MCF 10A (cell line): ENCODE results near the gene UEVLD. TPM values are rescaled to one million over a fixed set of nuclear protein-coding genes. Genes with fewer than 3 reads are reported as not detected.

Experiments
- BruUV-seq: library from RNA; stranded (reverse); fragments of 400-500 nt; replicated peaks from 2 replicates; lab custom pipeline; 2021; lab: Mats Ljungman, UMichigan
- CTCF ChIA-PET: fragments of 300-600 bp; sonication (Branson Sonifier 250); formaldehyde crosslinking; extraction: SDS; loops from one replicate; lab custom pipeline; 2021; ENCODE audit warnings: antibody characterized with exemption, inconsistent platforms; lab: Yijun Ruan, JAX
- POLR2A ChIA-PET: fragments of 300-600, 350-650 bp; sonication (Branson Sonifier 250); formaldehyde crosslinking; extraction: SDS; loops from one replicate; lab custom pipeline; 2020; ENCODE audit warnings: antibody characterized with exemption, inconsistent platforms; lab: Yijun Ruan, JAX
- DNase-seq: peaks from one replicate; pipeline ENCODE4 v3.0.0-alpha.2; 2018; ENCODE audit not compliant: unreplicated experiment
- H3K27ac Mint-ChIP-seq: one replicate; pipeline ENCODE4 v1.8.0; 2022; ENCODE audit warnings: mild to moderate bottlenecking, low read depth, mixed read lengths; ENCODE audit not compliant: unreplicated experiment
- H3K27me3 Mint-ChIP-seq: one replicate; pipeline ENCODE4 v1.8.0; 2022; ENCODE audit warnings: mixed read lengths; ENCODE audit not compliant: insufficient read depth, unreplicated experiment
- H3K36me3 Mint-ChIP-seq: one replicate; pipeline ENCODE4 v1.8.0; 2022; ENCODE audit warnings: mild to moderate bottlenecking, moderate library complexity, mixed read lengths; ENCODE audit not compliant: insufficient read depth, unreplicated experiment
- H3K4me1 Mint-ChIP-seq: one replicate; pipeline ENCODE4 v1.8.0; 2022; ENCODE audit warnings: mixed read lengths; ENCODE audit not compliant: insufficient read depth, unreplicated experiment
- H3K4me3 Mint-ChIP-seq: one replicate; pipeline ENCODE4 v1.8.0; 2022; ENCODE audit warnings: mild to moderate bottlenecking, moderate library complexity, mixed read lengths; ENCODE audit not compliant: unreplicated experiment
- H3K9me3 Mint-ChIP-seq: one replicate; pipeline ENCODE4 v1.8.0; 2022; ENCODE audit warnings: mixed read lengths; ENCODE audit not compliant: unreplicated experiment
- CTCF ChIP-seq: fragments of 200-600 bp; IDR thresholded peaks from one replicate; pipeline ENCODE4 v1.8.0; 2022; ENCODE audit warnings: antibody characterized with exemption, mild to moderate bottlenecking; ENCODE audit not compliant: unreplicated experiment
- intact Hi-C: fragments of 100-400 bp; cut with micrococcal nuclease; formaldehyde crosslinking; loops from 2 replicates; pipeline ENCODE4 v1.14.1; 2022
- total RNA-seq: library from RNA; stranded (reverse); gene quantifications from 2 replicates; pipeline ENCODE4 v1.2.3, GENCODE V29; 2022

The UEVLD gene
- total RNA-seq, 1 experiment from 2014 or later, result 22.8 TPM

DNA sequence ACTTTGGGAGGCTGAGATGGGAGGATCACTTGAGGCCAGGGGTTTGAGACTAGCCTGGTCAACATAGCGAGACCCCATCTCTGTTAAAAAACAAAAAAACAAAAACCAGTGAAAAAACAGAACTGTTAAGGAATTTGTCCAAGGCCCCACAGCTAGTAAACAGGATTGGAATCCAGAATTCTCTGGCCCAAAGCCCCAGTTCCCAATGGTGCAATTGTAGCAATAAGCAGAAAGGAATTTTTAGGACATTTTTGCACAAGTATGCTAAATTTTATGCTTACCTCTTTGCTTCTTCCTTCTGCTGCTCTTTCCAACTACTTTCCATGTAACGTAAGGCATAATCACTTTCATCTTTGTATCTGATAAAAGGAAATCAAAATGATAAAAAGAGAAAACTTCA lies 22.7 kb upstream of the UEVLD start:
- H3K36me3 Mint-ChIP-seq, result peaks cover 81% of the 10 kb centered on the region
- CTCF ChIA-PET, result no interaction called here
- BruUV-seq, result no TSS peak

GRCh38 chr11:18608376-18608775 lies 19.8 kb upstream of the UEVLD start:
- no peaks in the 10 kb centered on the region for H3K4me1 Mint-ChIP-seq
- DNase-seq, result no peak
- no peak overlapping the region for H3K27ac Mint-ChIP-seq
- H3K4me3 Mint-ChIP-seq, result no peak overlapping the region
- CTCF ChIA-PET, result interaction anchor here (0.6 kb wide), 1 partner anchor 623 kb away, joined by 3 read pairs; no protein-coding TSS in a partner anchor
- H3K36me3 Mint-ChIP-seq, result peaks cover 77% of the 10 kb centered on the region
- no peak for TF ChIP-seq CTCF
- POLR2A ChIA-PET, result interaction anchor here (0.8 kb wide), 1 partner anchor 20 kb away, joined by 3 read pairs; the partner anchor contains the start of gene UEVLD
- no TSS peak for BruUV-seq
- intact Hi-C loops, result no loop called here
- no peaks in the 10 kb centered on the region for H3K27me3 Mint-ChIP-seq
- no peaks in the 10 kb centered on the region for H3K9me3 Mint-ChIP-seq

More for the DNA sequence above, 22.7 kb upstream of the UEVLD start:
- intact Hi-C loops, result no loop called here
- no peak for DNase-seq
- TF ChIP-seq CTCF, result no peak
- POLR2A ChIA-PET, result no interaction called here
- H3K4me3 Mint-ChIP-seq, result no peak overlapping the region
- H3K27me3 Mint-ChIP-seq, result no peaks in the 10 kb centered on the region
- H3K4me1 Mint-ChIP-seq, result no peaks in the 10 kb centered on the region
- no peak overlapping the region for H3K27ac Mint-ChIP-seq
- no peaks in the 10 kb centered on the region for H3K9me3 Mint-ChIP-seq

- no peaks in the 10 kb centered on the region for H3K27me3 Mint-ChIP-seq
- no peak for TF ChIP-seq CTCF
- H3K4me1 Mint-ChIP-seq, result no peaks in the 10 kb centered on the region
- no peaks in the 10 kb centered on the region for H3K9me3 Mint-ChIP-seq
- POLR2A ChIA-PET, result interaction anchor here (0.7 to 1.8 kb wide), 4 partner anchors 9 to 89 kb away, joined by 3 to 6 read pairs (median 4); partner anchors contain the start of gene UEVLD
- intact Hi-C loops, result no loop called here
- H3K36me3 Mint-ChIP-seq, result peaks cover 32% of the 10 kb centered on the region
- no TSS peak for BruUV-seq
- CTCF ChIA-PET, result interaction anchor here (1.0 kb wide), 1 partner anchor 131 kb away, joined by 4 read pairs; no protein-coding TSS in a partner anchor
- H3K27ac Mint-ChIP-seq, result no peak overlapping the region
- H3K4me3 Mint-ChIP-seq, result no peak overlapping the region
- DNase-seq, result no peak
Measured at GRCh38 chr11:18600915-18601569, 12.5 kb upstream of the UEVLD start.

GRCh38 chr11:18599739-18600230 lies 11.3 kb upstream of the UEVLD start, which contains the start of gene MISFA:
TSS of gene MISFA (plus strand) at chr11:18599789. CDS start at chr11:18599929, 140 bp downstream.
- Mint-ChIP-seq H3K4me1 (peaks cover 10% of the 10 kb centered on the region), H3K27me3 (no peaks in the 10 kb centered on the region), H3K4me3 (no peak within 1 kb of the TSS), H3K36me3 (peaks cover 25% of the 10 kb centered on the region), H3K27ac (no peak within 1 kb of the TSS), H3K9me3 (no peaks in the 10 kb centered on the region)
- no TSS peak for BruUV-seq
- intact Hi-C loops, result no loop called here
- ChIA-PET CTCF (interaction anchor here (0.6 to 1.8 kb wide), 2 partner anchors 17 to 100 kb away, joined by 3 read pairs; no protein-coding TSS in a partner anchor), POLR2A (interaction anchor here (1.2 kb wide), 1 partner anchor 90 kb away, joined by 3 read pairs; no protein-coding TSS in a partner anchor)
- TF ChIP-seq CTCF, result no peak
- DNase-seq, result no peak
